IPS-20b (cell line): ENCODE measurements around the gene GLRA1.
"Not testable (repeated sequence)": the region's sequence is repeated elsewhere in the genome, so short reads cannot be mapped to it uniquely, and the experiment has no call there.

Source experiments
- H3K27ac ChIP-seq: one replicate; pipeline ENCODE4 v1.5.1; 2013; ENCODE audit warnings: low read length
- H3K27me3 ChIP-seq: 2 replicates; pipeline ENCODE4 v1.6.1; 2013; ENCODE audit warnings: mild to moderate bottlenecking, low read length, inconsistent platforms; ENCODE audit not compliant: insufficient read depth
- H3K36me3 ChIP-seq: 2 replicates; pipeline ENCODE4 v1.6.1; 2013; ENCODE audit warnings: low read depth, mild to moderate bottlenecking, inconsistent platforms, low read length, moderate library complexity; ENCODE audit not compliant: insufficient read depth
- H3K4me1 ChIP-seq: 2 replicates; pipeline ENCODE4 v1.6.1; 2013; ENCODE audit warnings: mild to moderate bottlenecking, control low read depth, inconsistent platforms, low read length, moderate library complexity; ENCODE audit not compliant: insufficient read depth
- H3K4me3 ChIP-seq: 2 replicates; pipeline ENCODE4 v1.5.1; 2013; ENCODE audit warnings: mild to moderate bottlenecking, low read length, inconsistent platforms
- H3K9ac ChIP-seq: 2 replicates; pipeline ENCODE4 v1.6.1; 2013; ENCODE audit warnings: low read depth, mild to moderate bottlenecking, inconsistent platforms, low read length, moderate library complexity
- H3K9me3 ChIP-seq: 2 replicates; pipeline ENCODE4 v1.6.1; 2013; ENCODE audit warnings: mild to moderate bottlenecking, low read depth, low read length, inconsistent platforms; ENCODE audit not compliant: insufficient read depth

GLRA1 gene

DNA sequence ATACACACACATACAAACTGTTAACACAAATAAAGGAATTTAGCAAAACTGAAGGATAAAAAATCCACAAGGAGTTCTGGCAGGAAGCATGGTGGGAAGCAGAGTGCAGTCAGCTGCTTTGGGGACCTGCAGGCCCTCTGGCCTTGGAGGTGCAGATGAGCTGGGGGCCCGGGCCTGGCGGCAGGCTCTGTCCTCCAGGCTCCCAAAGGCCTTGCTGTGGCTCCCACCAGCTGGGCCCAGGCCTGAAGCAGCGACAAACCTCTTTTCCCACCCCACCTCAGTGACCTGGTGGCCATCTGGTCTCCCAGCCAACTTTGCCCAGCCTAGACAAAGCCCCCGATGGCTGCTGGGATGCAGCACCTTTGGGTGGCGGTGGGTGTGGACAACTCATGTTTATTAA lies 67.8 kb downstream of the GLRA1 start:
- no peaks in the 10 kb centered on the region for H3K36me3 ChIP-seq
- no peaks in the 10 kb centered on the region for H3K4me1 ChIP-seq

DNA sequence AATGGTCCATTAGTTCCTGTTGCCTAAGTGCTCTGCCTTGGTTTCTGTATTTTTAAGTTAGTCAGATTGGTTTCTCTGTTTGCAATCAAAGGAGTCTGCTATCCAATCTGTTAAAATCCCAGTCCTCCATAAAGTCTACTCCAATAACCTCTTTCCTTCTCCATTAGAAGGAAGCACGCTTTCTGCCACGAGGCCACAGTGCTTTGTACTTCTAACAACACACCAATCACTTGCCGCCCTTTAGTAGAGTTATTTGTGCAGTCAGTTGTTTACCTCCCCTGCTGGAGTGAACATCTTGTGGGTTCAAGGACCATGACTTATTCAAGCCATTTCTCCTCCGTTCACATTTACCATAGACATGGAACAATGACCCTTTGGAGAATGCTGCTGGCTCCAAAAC lies 69.0 kb downstream of the GLRA1 start:
- Histone ChIP-seq H3K36me3 (no peaks in the 10 kb centered on the region), H3K9me3 (no peaks in the 10 kb centered on the region), H3K9ac (no peak overlapping the region), H3K27me3 (no peaks in the 10 kb centered on the region), H3K4me3 (no peak overlapping the region), H3K27ac (no peak overlapping the region), H3K4me1 (no peaks in the 10 kb centered on the region)

More for the DNA sequence above, 67.8 kb downstream of the GLRA1 start:
- no peak overlapping the region for H3K9ac ChIP-seq
- H3K9me3 ChIP-seq = no peaks in the 10 kb centered on the region
- H3K27me3 ChIP-seq = no peaks in the 10 kb centered on the region
- no peak overlapping the region for H3K27ac ChIP-seq
- no peak overlapping the region for H3K4me3 ChIP-seq

DNA sequence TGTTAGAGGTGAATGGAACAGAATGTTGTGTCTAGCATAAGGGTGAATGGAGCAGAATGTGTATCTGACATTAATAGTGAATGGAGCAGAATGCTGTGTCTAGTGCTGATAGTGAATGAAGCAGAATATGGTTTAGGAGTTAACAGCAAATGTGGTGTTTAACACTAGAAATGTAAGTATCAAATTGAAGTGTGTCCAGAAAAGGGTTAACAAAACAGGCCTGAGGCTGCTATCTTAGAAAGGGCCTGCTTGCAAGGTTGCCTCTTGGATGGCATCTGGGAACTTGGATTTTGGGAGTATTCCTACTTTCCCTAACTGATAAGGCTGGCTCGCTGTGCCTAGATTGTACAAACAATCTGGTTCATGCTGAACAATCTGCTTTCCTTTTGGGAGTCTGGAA lies 76.8 kb downstream of the GLRA1 start:
- no peaks in the 10 kb centered on the region for H3K4me1 ChIP-seq
- H3K27me3 ChIP-seq = no peaks in the 10 kb centered on the region
- H3K27ac ChIP-seq = no peak overlapping the region
- no peaks in the 10 kb centered on the region for H3K36me3 ChIP-seq
- H3K9ac ChIP-seq = no peak overlapping the region
- no peaks in the 10 kb centered on the region for H3K9me3 ChIP-seq
- H3K4me3 ChIP-seq = no peak overlapping the region

DNA sequence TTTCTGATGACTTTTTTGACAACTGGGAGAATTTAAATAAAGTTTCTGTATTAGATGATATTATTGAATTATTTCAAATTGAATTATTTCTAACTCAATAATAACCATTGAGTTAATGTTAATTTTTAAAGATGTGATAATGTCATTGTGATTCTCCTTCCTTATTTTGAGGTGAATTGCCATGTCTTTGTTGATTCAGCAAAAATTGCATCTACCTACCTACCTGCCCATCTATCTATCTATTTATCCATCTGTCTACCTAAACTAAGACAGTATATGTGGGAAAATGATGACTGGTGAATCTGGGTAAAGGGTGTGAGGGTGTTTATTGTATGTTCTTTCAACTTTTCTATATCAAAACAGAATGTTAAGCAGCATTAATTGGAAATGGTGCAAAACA lies 77.9 kb downstream of the GLRA1 start:
- no peak overlapping the region for H3K9ac ChIP-seq

DNA sequence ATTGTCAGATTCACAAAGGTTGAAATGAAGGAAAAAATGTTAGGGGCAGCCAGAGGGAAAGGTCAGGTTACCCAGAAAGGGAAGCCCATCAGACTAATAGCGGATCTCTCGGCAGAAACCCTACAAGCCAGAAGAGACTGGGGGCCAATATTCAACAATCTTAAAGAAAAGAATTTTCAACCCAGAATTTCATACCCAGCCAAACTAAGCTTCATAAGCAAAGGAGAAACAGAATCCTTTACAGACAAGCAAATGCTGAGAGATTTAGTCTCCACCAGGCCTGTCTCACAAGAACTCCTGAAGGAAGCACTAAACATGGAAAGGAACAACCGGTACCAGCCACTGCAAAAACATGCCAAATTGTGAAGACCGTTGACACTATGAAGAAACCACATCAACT lies 91.8 kb downstream of the GLRA1 start:
- H3K9ac ChIP-seq, H3K4me1 ChIP-seq, H3K27ac ChIP-seq, H3K36me3 ChIP-seq, H3K27me3 ChIP-seq, H3K4me3 ChIP-seq: not testable (repeated sequence)
- peaks cover 28% of the 10 kb centered on the region for H3K9me3 ChIP-seq

More for the DNA sequence above, 77.9 kb downstream of the GLRA1 start:
- Histone ChIP-seq H3K9me3 (no peaks in the 10 kb centered on the region), H3K4me1 (no peaks in the 10 kb centered on the region), H3K36me3 (no peaks in the 10 kb centered on the region), H3K27ac (no peak overlapping the region), H3K4me3 (no peak overlapping the region), H3K27me3 (no peaks in the 10 kb centered on the region)

DNA sequence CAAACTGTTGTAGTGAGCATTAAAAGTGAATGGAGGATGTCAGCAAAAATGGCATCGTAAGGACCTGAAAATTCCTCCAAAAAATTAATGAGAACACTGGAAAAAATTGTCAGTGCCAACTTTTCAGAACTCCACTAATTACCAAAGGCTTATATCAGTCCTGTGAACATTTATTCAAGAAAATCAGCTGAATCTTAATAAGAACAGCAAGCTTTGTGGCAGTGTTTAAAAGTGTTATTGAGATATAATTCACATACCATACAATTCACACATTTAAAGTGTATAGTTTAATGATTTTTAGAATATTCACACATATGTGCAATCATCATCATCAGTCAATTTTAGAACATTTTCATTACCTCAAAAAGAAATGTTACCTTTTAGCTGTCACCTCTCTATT lies 95.3 kb downstream of the GLRA1 start:
- Histone ChIP-seq H3K27me3 (no peaks in the 10 kb centered on the region), H3K27ac (no peak overlapping the region), H3K4me3 (no peak overlapping the region), H3K9ac (no peak overlapping the region), H3K4me1 (peaks cover 2% of the 10 kb centered on the region; the same call in 1 of the 2 replicates), H3K36me3 (peaks cover 19% of the 10 kb centered on the region), H3K9me3 (peaks cover 28% of the 10 kb centered on the region)

DNA sequence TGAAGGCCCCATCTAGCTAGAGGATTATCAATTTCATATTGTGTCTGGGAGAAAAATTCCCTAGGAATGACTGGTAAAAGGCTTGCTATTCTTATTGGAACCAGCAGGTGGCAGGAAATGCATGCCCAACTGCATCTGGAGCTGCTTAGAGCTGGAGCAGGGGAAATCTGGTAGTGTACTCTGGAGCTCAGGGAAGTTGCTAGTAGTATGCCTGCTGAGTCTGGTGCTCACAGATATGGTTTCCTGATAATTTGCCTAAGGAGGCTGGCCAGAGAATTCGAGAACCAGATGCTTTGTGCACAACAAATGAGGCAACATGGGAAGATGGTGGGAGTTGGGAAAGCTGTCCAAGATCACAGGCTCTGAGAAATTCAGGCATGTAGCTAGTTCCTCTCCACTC lies 99.2 kb downstream of the GLRA1 start:
- Histone ChIP-seq H3K27ac (no peak overlapping the region), H3K9me3 (peaks cover 2% of the 10 kb centered on the region; the same call in 1 of the 2 replicates), H3K4me3 (no peak overlapping the region), H3K4me1 (peaks cover 2% of the 10 kb centered on the region; the same call in 1 of the 2 replicates), H3K27me3 (no peaks in the 10 kb centered on the region), H3K36me3 (peaks cover 15% of the 10 kb centered on the region), H3K9ac (no peak overlapping the region)

DNA sequence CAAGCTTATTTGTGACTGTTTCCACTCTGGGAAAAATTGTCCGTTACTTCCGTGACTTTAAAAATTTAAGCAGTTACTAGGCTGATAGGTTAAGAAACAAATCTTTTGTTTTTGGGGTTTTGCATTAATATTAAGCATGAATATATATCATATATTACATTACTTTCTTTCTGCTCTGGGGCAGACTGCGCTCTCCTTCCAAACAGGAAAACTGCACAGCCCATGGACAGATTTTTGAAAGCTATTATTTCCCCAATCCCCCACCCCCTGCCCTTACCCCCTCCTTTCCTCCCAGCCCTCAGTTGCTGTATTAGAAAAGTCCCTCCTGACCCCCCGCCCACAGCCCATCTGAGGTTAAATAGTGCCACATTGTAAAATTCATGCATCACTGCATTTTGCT lies 102.5 kb downstream of the GLRA1 start:
- peaks cover 2% of the 10 kb centered on the region; the same call in 1 of the 2 replicates for H3K4me1 ChIP-seq
- no peaks in the 10 kb centered on the region for H3K9me3 ChIP-seq
- H3K9ac ChIP-seq = no peak overlapping the region
- no peak overlapping the region for H3K4me3 ChIP-seq
- H3K27ac ChIP-seq = no peak overlapping the region
- H3K27me3 ChIP-seq = no peaks in the 10 kb centered on the region
- H3K36me3 ChIP-seq = peaks cover 8% of the 10 kb centered on the region; the same call in 1 of the 2 replicates

DNA sequence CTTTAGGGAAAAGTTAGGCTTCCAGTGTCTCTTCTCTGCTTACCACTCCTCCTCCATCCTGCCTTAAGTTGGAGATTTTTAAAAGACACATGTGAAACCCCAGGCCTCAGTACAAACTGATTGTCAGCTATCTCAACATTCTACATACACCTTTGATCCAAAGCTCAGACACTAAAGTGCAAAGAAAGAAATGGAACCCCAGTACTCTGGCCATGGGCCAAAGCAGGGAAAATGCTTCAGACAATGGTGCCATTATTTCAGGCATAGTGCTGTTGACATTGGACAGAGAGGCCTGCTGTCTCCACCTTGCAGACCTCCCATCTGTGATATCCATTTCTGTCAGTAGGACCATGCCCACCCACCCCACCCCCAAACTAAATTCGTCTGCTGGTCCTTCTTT lies 103.7 kb downstream of the GLRA1 start:
- Histone ChIP-seq H3K9ac (no peak overlapping the region), H3K27ac (no peak overlapping the region), H3K36me3 (peaks cover 13% of the 10 kb centered on the region; the same call in 1 of the 2 replicates), H3K4me3 (no peak overlapping the region), H3K27me3 (no peaks in the 10 kb centered on the region), H3K4me1 (peaks cover 2% of the 10 kb centered on the region; the same call in 1 of the 2 replicates), H3K9me3 (no peaks in the 10 kb centered on the region)

DNA sequence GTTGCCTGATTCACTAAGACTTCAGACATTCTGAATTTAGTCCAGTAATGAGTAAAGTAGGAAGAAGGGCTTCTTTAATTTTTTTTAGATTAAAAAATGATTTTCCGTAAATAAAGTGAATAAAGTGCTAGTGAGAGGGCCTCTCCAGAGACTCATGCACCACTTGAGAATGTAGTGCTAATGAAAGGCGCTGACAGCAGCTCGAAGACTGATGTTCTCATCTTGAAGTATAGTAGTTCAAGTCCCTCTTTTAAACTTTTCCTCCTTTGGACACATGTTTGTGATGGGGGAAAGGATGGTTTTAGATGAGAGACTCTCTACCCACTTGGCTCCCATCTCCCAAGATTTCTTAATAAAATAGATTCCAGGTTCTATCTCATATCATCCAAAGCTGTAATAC lies 104.4 kb downstream of the GLRA1 start:
- H3K9ac ChIP-seq = no peak overlapping the region

DNA sequence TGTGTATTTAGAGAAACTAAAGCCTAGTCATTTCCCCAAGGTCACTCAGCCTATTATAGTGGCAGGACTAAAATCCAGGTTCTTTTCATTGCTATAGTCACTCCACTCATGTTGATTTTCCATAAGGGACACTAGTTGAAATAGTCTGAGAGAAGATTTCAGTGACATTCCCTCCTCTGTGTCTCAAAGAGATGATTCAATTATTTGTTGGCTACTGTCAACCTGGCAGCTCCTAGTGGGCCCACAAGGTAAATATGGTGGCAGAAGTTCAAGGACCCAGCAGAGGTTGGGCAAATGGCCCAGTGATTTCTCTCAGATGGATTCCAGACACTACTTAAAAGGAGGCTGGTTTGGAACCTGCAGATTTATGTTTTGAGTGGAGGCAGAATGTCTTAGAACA lies 104.8 kb downstream of the GLRA1 start:
- H3K36me3 ChIP-seq = peaks cover 22% of the 10 kb centered on the region
- H3K27ac ChIP-seq = no peak overlapping the region
- no peaks in the 10 kb centered on the region for H3K9me3 ChIP-seq
- no peaks in the 10 kb centered on the region for H3K27me3 ChIP-seq
- no peaks in the 10 kb centered on the region for H3K4me1 ChIP-seq
- no peak overlapping the region for H3K4me3 ChIP-seq
- no peak overlapping the region for H3K9ac ChIP-seq

More for the DNA sequence above, 104.4 kb downstream of the GLRA1 start:
- no peaks in the 10 kb centered on the region for H3K9me3 ChIP-seq
- H3K36me3 ChIP-seq = peaks cover 20% of the 10 kb centered on the region; the same call in 1 of the 2 replicates
- H3K27me3 ChIP-seq = no peaks in the 10 kb centered on the region
- no peak overlapping the region for H3K4me3 ChIP-seq
- no peak overlapping the region for H3K27ac ChIP-seq
- H3K4me1 ChIP-seq = no peaks in the 10 kb centered on the region

DNA sequence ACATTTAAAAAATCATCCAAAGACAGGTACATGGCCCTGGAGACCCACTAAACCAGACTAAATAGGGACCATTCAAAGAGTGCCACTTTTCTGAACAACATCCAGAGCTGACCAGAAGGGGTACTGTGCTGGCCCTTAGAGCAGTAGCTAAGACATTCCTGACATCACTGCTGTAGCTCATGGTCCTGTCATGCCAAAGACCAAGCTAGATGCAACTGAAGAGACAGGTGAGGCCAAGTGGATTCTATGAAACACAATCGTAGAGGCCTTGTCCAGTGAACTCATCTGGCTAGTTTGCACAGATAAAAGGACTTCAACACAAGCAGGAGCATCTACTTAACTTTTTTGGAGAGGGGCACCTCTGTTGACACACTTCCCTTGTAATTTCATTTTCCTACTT lies 109.6 kb downstream of the GLRA1 start:
- Histone ChIP-seq H3K9me3 (no peaks in the 10 kb centered on the region), H3K4me3 (no peak overlapping the region), H3K4me1 (no peaks in the 10 kb centered on the region), H3K36me3 (peaks cover 66% of the 10 kb centered on the region), H3K9ac (no peak overlapping the region), H3K27me3 (no peaks in the 10 kb centered on the region), H3K27ac (no peak overlapping the region)
